H1 (cell line): Measurements from ENCODE around the gene TBX15. TPM values are rescaled to one million over a fixed set of nuclear protein-coding genes. Genes with fewer than 3 reads are reported as not detected.

Source experiments
- HDAC6 ChIP-seq: IDR thresholded peaks from one replicate; pipeline ENCODE4 v1.7.1; 2012; ENCODE audit warnings: low read depth, mild to moderate bottlenecking, inconsistent platforms, low read length, moderate library complexity
- JUN ChIP-seq: IDR thresholded peaks from 2 replicates; pipeline ENCODE4 v1.6.1; 2011; ENCODE audit warnings: low read depth, mild to moderate bottlenecking, improper control_type of control experiment, low read length
- RBBP5 ChIP-seq: IDR thresholded peaks from 2 replicates; pipeline ENCODE4 v1.7.1; 2012; ENCODE audit warnings: low read depth, mild to moderate bottlenecking, inconsistent platforms, low read length, moderate library complexity, borderline replicate concordance
- TCF12 ChIP-seq: IDR thresholded peaks from 2 replicates; pipeline ENCODE4 v1.6.1; 2011; ENCODE audit warnings: low read depth, mild to moderate bottlenecking, low read length
- USF2 ChIP-seq: IDR thresholded peaks from 2 replicates; pipeline ENCODE4 v1.6.1; 2011; ENCODE audit warnings: low read length, improper control_type of control experiment
- polyA plus RNA-seq, 7 experiments: library from polyadenylated mRNA; depleted of rRNA in 3 of 7; stranded (reverse) in 5 of 7; unstranded in 2 of 7; fragments of >200 nt in 5 of 7; fragments of 200-250 nt in 2 of 7; gene quantifications; 1 replicate in 5 of 7; 2 replicates in 1 of 7; 4 replicates in 1 of 7; pipeline versions ENCODE4 v1.2.1 to v1.2.3, GENCODE V29; 2011 to 2013; ENCODE audit warnings: missing spikeins in 2 of 7, mixed read lengths in 2 of 7
- total RNA-seq: library from RNA; stranded (reverse); fragmentation: NEBNext Ultra II Directional; extraction: Animal tissue kit (Norgen Biotek cat#: 25700); gene quantifications from 2 replicates; pipeline ENCODE4 v1.2.1, GENCODE V29; 2021

Gene TBX15
- total and polyA plus RNA-seq, 2 of the 8 experiments (the other 6 are each of a cell fraction or from before 2014, with no cell fraction given) = 0.14 to 0.24 TPM

GRCh38 chr1:118960567-118961136 is 27.5 kb downstream of the TBX15 start (continued):
- TF ChIP-seq HDAC6 (no peak), USF2 (no peak), JUN (no peak), TCF12 (no peak), RBBP5 (no peak)
